Naive thymus-derived CD4-positive, alpha-beta T cell (primary cell): ENCODE measurements around the gene RAB7A. TPM values are rescaled to one million over a fixed set of nuclear protein-coding genes. Genes with fewer than 3 reads are reported as not detected.

Experiments
- ATAC-seq: fragments of 150-1000 bp; cut with Tn5 transposase; 2 replicates; pipeline ENCODE4 v1.10.0; 2021; ENCODE audit warnings: mild to moderate bottlenecking, moderate library complexity
- CTCF ChIA-PET: fragments of 350-600 bp; sonication (Branson Sonifier 250); formaldehyde crosslinking; loops from one replicate; lab custom pipeline; 2021; ENCODE audit warnings: antibody characterized with exemption; lab: Charles Lee
- POLR2A ChIA-PET: fragments of 350-600 bp; sonication (Branson Sonifier 250); formaldehyde crosslinking; loops from one replicate; lab custom pipeline; 2021; ENCODE audit warnings: antibody characterized with exemption, inconsistent platforms; lab: Charles Lee
- DNase-seq, 9 donors: peaks; one replicate each; pipeline versions ENCODE4 v3.0.0 to v3.0.0-alpha.2; 2020 to 2022; ENCODE audit warnings: mixed read lengths in 1 of 9
- H3K27ac ChIP-seq: one replicate; pipeline ENCODE4 v1.7.0; 2013; ENCODE audit warnings: mild to moderate bottlenecking, low read depth, low read length, moderate library complexity
- H3K27me3 ChIP-seq, 2 donors: one replicate each; pipeline ENCODE4 v1.7.0; 2013; ENCODE audit warnings: low read length in 2 of 2, mild to moderate bottlenecking in 2 of 2, moderate library complexity in 2 of 2; ENCODE audit not compliant: control insufficient read depth in 2 of 2, insufficient read depth in 2 of 2
- H3K36me3 ChIP-seq, 3 experiments: 1 replicate in 2 of 3; 2 replicates in 1 of 3; pipeline ENCODE4 v1.7.0; 2013; ENCODE audit warnings: low read length in 3 of 3, mild to moderate bottlenecking in 3 of 3, moderate library complexity in 1 of 3; ENCODE audit not compliant: insufficient read depth in 3 of 3, control insufficient read depth in 2 of 3
- H3K4me1 ChIP-seq, 2 donors: one replicate each; pipeline ENCODE4 v1.7.0; 2013; ENCODE audit warnings: low read length in 2 of 2, mild to moderate bottlenecking in 2 of 2, moderate library complexity in 1 of 2; ENCODE audit not compliant: control insufficient read depth in 2 of 2, insufficient read depth in 2 of 2
- H3K4me3 ChIP-seq: 2 replicates; pipeline ENCODE4 v1.7.0; 2013; ENCODE audit warnings: mild to moderate bottlenecking, low read length
- H3K9me3 ChIP-seq, 3 experiments: 1 replicate in 2 of 3; 2 replicates in 1 of 3; pipeline ENCODE4 v1.7.0; 2013; ENCODE audit warnings: low read length in 3 of 3; ENCODE audit not compliant: control insufficient read depth in 2 of 3
- H3K27ac Mint-ChIP-seq, 9 donors: one replicate each; pipeline ENCODE4 v1.8.0; 2020 to 2022; ENCODE audit warnings: mixed read lengths in 9 of 9, mild to moderate bottlenecking in 8 of 9, moderate library complexity in 5 of 9, inconsistent platforms in 2 of 9
- H3K27me3 Mint-ChIP-seq, 5 donors: one replicate each; pipeline ENCODE4 v1.8.0; 2021 to 2022; ENCODE audit warnings: mixed read lengths in 5 of 5, mild to moderate bottlenecking in 1 of 5
- H3K36me3 Mint-ChIP-seq, 5 donors: one replicate each; pipeline ENCODE4 v1.8.0; 2020 to 2022; ENCODE audit warnings: mixed read lengths in 5 of 5, mild to moderate bottlenecking in 3 of 5, inconsistent platforms in 1 of 5
- H3K4me1 Mint-ChIP-seq, 7 donors: one replicate each; pipeline ENCODE4 v1.8.0; 2020 to 2022; ENCODE audit warnings: mixed read lengths in 7 of 7, mild to moderate bottlenecking in 3 of 7, inconsistent platforms in 1 of 7
- H3K4me3 Mint-ChIP-seq, 10 donors: one replicate each; pipeline ENCODE4 v1.8.0; 2020 to 2022; ENCODE audit warnings: mild to moderate bottlenecking in 10 of 10, mixed read lengths in 10 of 10, moderate library complexity in 6 of 10, inconsistent platforms in 2 of 10
- H3K9me3 Mint-ChIP-seq, 11 donors: one replicate each; pipeline ENCODE4 v1.8.0; 2020 to 2022; ENCODE audit warnings: mixed read lengths in 11 of 11, mild to moderate bottlenecking in 4 of 11, inconsistent platforms in 1 of 11, moderate library complexity in 1 of 11
- intact Hi-C, 2 donors: fragments of 100-400 bp; cut with micrococcal nuclease; formaldehyde crosslinking; loops; one replicate each; pipeline ENCODE4 v1.15.1; 2023
- polyA plus RNA-seq, 2 donors: library from polyadenylated mRNA; unstranded; fragments of 300-500 nt; fragmentation: Illumina TruSeq; gene quantifications; one replicate each; pipeline ENCODE4 v1.2.3, GENCODE V29; 2021
- total RNA-seq, 6 experiments: library from RNA in 5 of 6; stranded (reverse) in 5 of 6; gene quantifications; 1 replicate in 5 of 6; 2 replicates in 1 of 6; pipeline ENCODE4 v1.2.3 and lab custom pipeline; 2021 to 2026

RAB7A gene
- total and polyA plus RNA-seq, 7 experiments from 2014 or later: 124 to 249 (median 175) TPM

DNA sequence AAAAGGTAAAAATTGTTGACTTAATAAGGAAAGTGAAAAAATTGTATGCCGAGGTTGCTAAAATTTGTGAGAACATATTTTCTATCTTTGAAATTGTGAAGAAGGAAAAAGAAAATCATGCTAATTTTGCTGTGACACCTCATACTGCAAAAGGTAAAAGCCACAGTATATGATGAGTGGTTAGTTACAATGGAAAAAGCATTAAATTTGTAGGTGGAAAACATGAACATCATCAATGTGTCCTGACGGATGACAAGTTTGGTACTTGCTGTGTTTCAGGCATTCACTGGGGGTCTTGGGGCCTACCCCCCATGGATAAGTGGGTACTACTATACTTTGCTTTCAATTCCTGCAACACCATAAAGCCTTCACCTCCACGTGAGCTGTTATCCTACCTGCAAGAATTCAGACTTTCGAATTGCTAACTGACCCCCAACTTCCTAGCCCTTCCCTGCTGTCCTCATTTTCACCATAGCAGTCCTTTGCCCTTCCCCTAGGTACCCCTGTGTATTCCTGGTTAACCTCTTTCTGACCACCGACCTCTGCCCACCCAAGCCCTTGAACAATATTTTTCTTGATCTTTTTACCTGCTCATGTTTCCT is 62.4 kb downstream of the RAB7A start:
- Mint-ChIP-seq H3K9me3 (peaks cover 0 to 2% (median 0%) of the 10 kb centered on the region in 11 donors), H3K4me1 (peaks cover 62 to 93% (median 80%) of the 10 kb centered on the region in 7 donors), H3K27me3 (no peaks in the 10 kb centered on the region), H3K27ac (peak overlapping the region; percentile 83 to 97 (median 96)), H3K4me3 (peak overlapping the region; percentile 48 to 88 (median 84)), H3K36me3 (peaks cover 0 to 9% (median 0%) of the 10 kb centered on the region in 5 donors)
- ATAC-seq (no peak), DNase-seq (peak in 1 of 9 donors; percentile 13)
- Histone ChIP-seq H3K27me3 (no peaks in the 10 kb centered on the region), H3K9me3 (no peaks in the 10 kb centered on the region), H3K27ac (peak overlapping the region; percentile 66), H3K36me3 (no peaks in the 10 kb centered on the region), H3K4me1 (peaks cover 35 to 76% of the 10 kb centered on the region in 2 donors), H3K4me3 (peak overlapping the region; percentile 25)
- ChIA-PET CTCF (interaction anchor here (0.7 to 5.9 kb wide), 9 partner anchors 7 to 135 kb away, joined by 3 to 56 read pairs (median 5); no protein-coding TSS in a partner anchor), POLR2A (interaction anchor here (0.6 to 4.7 kb wide), 16 partner anchors 8 to 651 kb away, joined by 3 to 49 read pairs (median 4); partner anchors contain the start of genes ACAD9, IFT122, MBD4 and RAB7A)
- intact Hi-C loops: loop anchor here (1.0 to 5.0 kb wide), 5 partner anchors 14 to 59 kb away; no protein-coding TSS in a partner anchor

- Histone ChIP-seq H3K4me3 (no peak overlapping the region), H3K27me3 (no peaks in the 10 kb centered on the region), H3K27ac (peak overlapping the region; percentile 54), H3K4me1 (peaks cover 18 to 54% of the 10 kb centered on the region in 2 donors), H3K9me3 (no peaks in the 10 kb centered on the region), H3K36me3 (peaks cover 6 to 32% (median 15%) of the 10 kb centered on the region in 3 experiments)
- Mint-ChIP-seq H3K4me3 (peak overlapping the region in 9 of 10 donors; percentile 4 to 78 (median 53)), H3K27me3 (no peaks in the 10 kb centered on the region), H3K9me3 (no peaks in the 10 kb centered on the region), H3K36me3 (peaks cover 0 to 25% (median 21%) of the 10 kb centered on the region in 5 donors), H3K27ac (peak overlapping the region; percentile 71 to 96 (median 85)), H3K4me1 (peaks cover 25 to 71% (median 62%) of the 10 kb centered on the region in 7 donors)
- intact Hi-C loops: loop anchor here (2.0 to 10.0 kb wide), 3 partner anchors 67 to 739 kb away; partner anchors contain the start of genes RAB7A (in 2 of the 2) and SEC61A1 (in 1 of the 2)
- ChIA-PET POLR2A (interaction anchor here (0.6 to 8.4 kb wide), 10 partner anchors 9 to 162 kb away, joined by 3 to 79 read pairs (median 6); partner anchors contain the start of genes ACAD9 and RAB7A), CTCF (interaction anchor here (0.6 to 7.9 kb wide), 15 partner anchors 8 to 140 kb away, joined by 3 to 101 read pairs (median 4); partner anchors contain the start of genes ACAD9 and RAB7A)
- DNase-seq: peak in 1 of 9 donors; percentile 26
- peak; percentile 44 for ATAC-seq
Observed at GRCh38 chr3:128794067-128794768, 68.2 kb downstream of the RAB7A start.

GRCh38 chr3:128794770-128795649 is 69.0 kb downstream of the RAB7A start:
- no peaks in the 10 kb centered on the region for H3K27me3 ChIP-seq
- peaks cover 0 to 32% (median 21%) of the 10 kb centered on the region in 5 donors for H3K36me3 Mint-ChIP-seq
- peaks cover 11 to 54% of the 10 kb centered on the region in 2 donors for H3K4me1 ChIP-seq
- DNase-seq (peak; percentile 26 to 81 (median 76)), ATAC-seq (peak; percentile 98)
- H3K27ac ChIP-seq: peak overlapping the region; percentile 54
- H3K4me3 ChIP-seq: no peak overlapping the region
- peaks cover 32 to 74% (median 66%) of the 10 kb centered on the region in 7 donors for H3K4me1 Mint-ChIP-seq
- H3K36me3 ChIP-seq: peaks cover 6 to 37% (median 21%) of the 10 kb centered on the region in 3 experiments
- H3K9me3 Mint-ChIP-seq: no peaks in the 10 kb centered on the region
- H3K27me3 Mint-ChIP-seq: no peaks in the 10 kb centered on the region
- intact Hi-C loops: loop anchor here (1.0 to 10.0 kb wide), 9 partner anchors 8 to 740 kb away; partner anchors contain the start of genes RAB7A (in 2 of the 2) and SEC61A1 (in 1 of the 2)
- peak overlapping the region; percentile 71 to 96 (median 85) for H3K27ac Mint-ChIP-seq
- ChIA-PET CTCF (interaction anchor here (0.6 to 7.9 kb wide), 17 partner anchors 9 to 275 kb away, joined by 3 to 101 read pairs (median 6); partner anchors contain the start of genes ACAD9 and RAB7A), POLR2A (interaction anchor here (0.8 to 8.4 kb wide), 15 partner anchors 8 to 177 kb away, joined by 3 to 79 read pairs (median 4); partner anchors contain the start of genes ACAD9 and RAB7A)
- peak overlapping the region; percentile 26 to 78 (median 51) for H3K4me3 Mint-ChIP-seq
- no peaks in the 10 kb centered on the region for H3K9me3 ChIP-seq

GRCh38 chr3:128799653-128800052 is 73.7 kb downstream of the RAB7A start:
- POLR2A ChIA-PET: interaction anchor here (2.2 to 8.4 kb wide), 3 partner anchors 11 to 119 kb away, joined by 11 to 79 read pairs (median 24); no protein-coding TSS in a partner anchor
- DNase-seq: no peak

More at GRCh38 chr3:128799653-128800052, 73.7 kb downstream of the RAB7A start:
- Mint-ChIP-seq H3K4me3 (peak overlapping the region in 7 of 10 donors; percentile 37 to 81 (median 61)), H3K36me3 (peaks cover 0 to 43% (median 27%) of the 10 kb centered on the region in 5 donors), H3K27me3 (no peaks in the 10 kb centered on the region), H3K27ac (peak overlapping the region; percentile 81 to 97 (median 92)), H3K4me1 (peaks cover 45 to 76% (median 68%) of the 10 kb centered on the region in 7 donors), H3K9me3 (no peaks in the 10 kb centered on the region)
- Histone ChIP-seq H3K27me3 (no peaks in the 10 kb centered on the region), H3K4me1 (peaks cover 18 to 48% of the 10 kb centered on the region in 2 donors), H3K36me3 (peaks cover 6 to 37% (median 21%) of the 10 kb centered on the region in 3 experiments), H3K27ac (peak overlapping the region; percentile 67), H3K9me3 (no peaks in the 10 kb centered on the region), H3K4me3 (no peak overlapping the region)
- intact Hi-C loops: loop anchor here (1.0 to 10.0 kb wide), 8 partner anchors 10 to 745 kb away; partner anchors contain the start of genes RAB43 (in 2 of the 2), CNBP (in 1 of the 2), COPG1 (in 1 of the 2) and IFT122 (in 1 of the 2)
- ATAC-seq: no peak
- CTCF ChIA-PET: interaction anchor here (0.7 to 7.9 kb wide), 5 partner anchors 46 to 118 kb away, joined by 3 to 101 read pairs (median 3); no protein-coding TSS in a partner anchor
